Thoracic aorta (tissue), 2 donors: ENCODE measurements around the gene ZNF367. TPM values are rescaled to one million over a fixed set of nuclear protein-coding genes. Genes with fewer than 3 reads are reported as not detected.

Experiments
- ATAC-seq: fragments of 150-250 bp; one replicate; pipeline ENCODE4 v1.8.0; 2017; ENCODE audit warnings: low read depth; ENCODE audit not compliant: insufficient number of reproducible peaks, low FRiP score
- DNase-seq: peaks from one replicate; pipeline ENCODE4 v3.0.0-alpha.2; 2020; ENCODE audit warnings: low spot score
- H3K27ac ChIP-seq, 2 donors: fragments of 200-600 bp; sonication (generic); 1 replicate in 1 of 2; 2 replicates in 1 of 2; pipeline ENCODE4 v1.5.1; 2016; ENCODE audit warnings: mild to moderate bottlenecking in 2 of 2, moderate library complexity in 2 of 2
- H3K27me3 ChIP-seq: fragments of 200-600 bp; sonication (generic); replicated peaks from 2 replicates; pipeline ENCODE4 v1.6.0; 2016; ENCODE audit warnings: mild to moderate bottlenecking; ENCODE audit not compliant: insufficient read depth
- H3K36me3 ChIP-seq: fragments of 200-600 bp; sonication (generic); one replicate; pipeline ENCODE4 v1.5.1; 2016
- H3K4me1 ChIP-seq, 2 donors: fragments of 200-600 bp; sonication (generic); 1 replicate in 1 of 2; 2 replicates in 1 of 2; pipeline versions ENCODE4 v1.5.1 to v1.6.0; 2016; ENCODE audit warnings: low read depth in 2 of 2, mild to moderate bottlenecking in 1 of 2; ENCODE audit not compliant: control insufficient read depth in 1 of 2
- H3K4me3 ChIP-seq: fragments of 200-600 bp; sonication (generic); 2 replicates; pipeline ENCODE4 v1.5.1; 2016; ENCODE audit warnings: mild to moderate bottlenecking
- H3K9me3 ChIP-seq: fragments of 200-600 bp; sonication (generic); 2 replicates; pipeline ENCODE4 v1.5.1; 2016
- CTCF ChIP-seq: fragments of 200-600 bp; sonication (generic); IDR thresholded peaks from one replicate; pipeline ENCODE4 v1.5.1; 2019; ENCODE audit warnings: antibody characterized with exemption
- total RNA-seq, 2 donors: library from RNA; depleted of rRNA; stranded (reverse); fragments of >200 nt; gene quantifications; one replicate each; pipeline versions ENCODE4 v1.1.0 to v1.2.3, GENCODE V29; 2016

ZNF367 gene
- total RNA-seq, 2 donors from 2014 or later, result 1.3 to 2.6 TPM

GRCh38 chr9:96391021-96391765 is 27.0 kb downstream of the ZNF367 start:
- Histone ChIP-seq H3K9me3 (no peaks in the 10 kb centered on the region), H3K36me3 (no peaks in the 10 kb centered on the region), H3K27ac (no peak overlapping the region), H3K4me1 (peaks cover 0 to 18% of the 10 kb centered on the region in 2 donors), H3K4me3 (no peak overlapping the region), H3K27me3 (no peaks in the 10 kb centered on the region)
- no peak for TF ChIP-seq CTCF
- no peak for DNase-seq
- no peak for ATAC-seq

- Histone ChIP-seq H3K27ac (no peak overlapping the region), H3K9me3 (no peaks in the 10 kb centered on the region), H3K27me3 (no peaks in the 10 kb centered on the region), H3K4me1 (peaks cover 0 to 18% of the 10 kb centered on the region in 2 donors), H3K36me3 (no peaks in the 10 kb centered on the region), H3K4me3 (no peak overlapping the region)
- ATAC-seq, result no peak
- DNase-seq, result no peak
- no peak for TF ChIP-seq CTCF
Observed at GRCh38 chr9:96388144-96388543, 30.0 kb downstream of the ZNF367 start.

DNA sequence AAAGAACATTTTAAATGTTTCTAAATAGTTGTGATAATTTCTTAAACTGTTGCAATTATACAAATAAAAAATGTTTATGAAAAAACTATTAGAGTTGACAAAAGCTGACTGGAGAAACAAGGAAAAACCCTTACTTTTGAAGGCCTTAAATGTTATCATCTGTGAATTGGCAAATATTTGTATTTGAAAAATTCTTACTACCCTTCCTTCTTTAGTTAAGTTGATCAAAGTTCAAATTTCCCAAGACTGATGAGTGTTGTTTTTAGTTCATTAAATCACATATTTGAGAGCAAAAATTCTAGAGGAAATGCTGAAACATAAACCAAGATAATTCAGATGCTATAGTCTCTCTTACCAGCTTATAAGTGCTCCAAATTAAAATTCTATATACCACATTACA is 32.0 kb downstream of the ZNF367 start:
- ATAC-seq (no peak), DNase-seq (no peak)
- Histone ChIP-seq H3K9me3 (no peaks in the 10 kb centered on the region), H3K4me3 (no peak overlapping the region), H3K4me1 (peaks cover 0 to 30% of the 10 kb centered on the region in 2 donors), H3K36me3 (no peaks in the 10 kb centered on the region), H3K27ac (no peak overlapping the region), H3K27me3 (no peaks in the 10 kb centered on the region)
- TF ChIP-seq CTCF, result no peak

GRCh38 chr9:96383165-96383942 is 34.8 kb downstream of the ZNF367 start, which contains the start of gene SLC35D2:
TSS of gene SLC35D2 (minus strand) at chr9:96383711. CDS start at chr9:96383634, 77 bp downstream.
- no peaks in the 10 kb centered on the region for H3K27me3 ChIP-seq
- peaks cover 0 to 17% of the 10 kb centered on the region in 2 donors for H3K4me1 ChIP-seq
- H3K36me3 ChIP-seq, result no peaks in the 10 kb centered on the region
- H3K9me3 ChIP-seq, result no peaks in the 10 kb centered on the region
- DNase-seq, result no peak
- ATAC-seq, result peak; percentile 60
- peak within 1 kb of the TSS; percentile 87 for H3K4me3 ChIP-seq
- peak within 1 kb of the TSS; percentile 81 to 87 for H3K27ac ChIP-seq
- no peak for TF ChIP-seq CTCF

GRCh38 chr9:96382839-96383164 is 35.4 kb downstream of the ZNF367 start:
- no peaks in the 10 kb centered on the region for H3K36me3 ChIP-seq
- peak overlapping the region; percentile 87 for H3K4me3 ChIP-seq
- peak overlapping the region; percentile 81 to 87 for H3K27ac ChIP-seq
- no peak for ATAC-seq
- no peak for TF ChIP-seq CTCF
- no peaks in the 10 kb centered on the region for H3K27me3 ChIP-seq
- DNase-seq, result no peak
- no peaks in the 10 kb centered on the region for H3K9me3 ChIP-seq
- H3K4me1 ChIP-seq, result peaks cover under 1 to 21% of the 10 kb centered on the region in 2 donors
